ENCODE measurements around the gene DHRSX. TPM values are rescaled to one million over a fixed set of nuclear protein-coding genes. Genes with fewer than 3 reads are reported as not detected.
"Not testable (repeated sequence)": the region's sequence is repeated elsewhere in the genome, so short reads cannot be mapped to it uniquely, and the experiment has no call there.

Gene DHRSX
- total and polyA plus RNA-seq, 7 donors = 12.5 to 25.2 (median 16.1) TPM

GRCh38 chrX:2425286-2426071 is 75.3 kb downstream of the DHRSX start:
- intact Hi-C loops (cut with DNase I) = no loop called here
- DNase-seq = no peak
- Histone ChIP-seq H3K4me1 (no peaks in the 10 kb centered on the region), H3K27ac (no peak overlapping the region), H3K36me3 (peaks cover 0 to 42% (median 9%) of the 10 kb centered on the region in 4 donors), H3K9me3 (no peaks in the 10 kb centered on the region), H3K4me3 (no peak overlapping the region), H3K27me3 (no peaks in the 10 kb centered on the region)
- 88 to 96% methylated on average over 13 of the region's 13 CpGs for WGBS, 2 donors
- TF ChIP-seq POLR2A (IDR thresholded peaks at IDR 0.05) = no peak
- TF ChIP-seq, protein P1, sequence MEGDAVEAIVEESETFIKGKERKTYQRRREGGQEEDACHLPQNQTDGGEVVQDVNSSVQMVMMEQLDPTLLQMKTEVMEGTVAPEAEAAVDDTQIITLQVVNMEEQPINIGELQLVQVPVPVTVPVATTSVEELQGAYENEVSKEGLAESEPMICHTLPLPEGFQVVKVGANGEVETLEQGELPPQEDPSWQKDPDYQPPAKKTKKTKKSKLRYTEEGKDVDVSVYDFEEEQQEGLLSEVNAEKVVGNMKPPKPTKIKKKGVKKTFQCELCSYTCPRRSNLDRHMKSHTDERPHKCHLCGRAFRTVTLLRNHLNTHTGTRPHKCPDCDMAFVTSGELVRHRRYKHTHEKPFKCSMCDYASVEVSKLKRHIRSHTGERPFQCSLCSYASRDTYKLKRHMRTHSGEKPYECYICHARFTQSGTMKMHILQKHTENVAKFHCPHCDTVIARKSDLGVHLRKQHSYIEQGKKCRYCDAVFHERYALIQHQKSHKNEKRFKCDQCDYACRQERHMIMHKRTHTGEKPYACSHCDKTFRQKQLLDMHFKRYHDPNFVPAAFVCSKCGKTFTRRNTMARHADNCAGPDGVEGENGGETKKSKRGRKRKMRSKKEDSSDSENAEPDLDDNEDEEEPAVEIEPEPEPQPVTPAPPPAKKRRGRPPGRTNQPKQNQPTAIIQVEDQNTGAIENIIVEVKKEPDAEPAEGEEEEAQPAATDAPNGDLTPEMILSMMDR (IDR thresholded peaks at IDR 0.05) = no peak
- no peak for TF ChIP-seq EP300 (IDR thresholded peaks at IDR 0.05)
- TF ChIP-seq POLR2AphosphoS5 (IDR thresholded peaks at IDR 0.05) = no peak

DNA sequence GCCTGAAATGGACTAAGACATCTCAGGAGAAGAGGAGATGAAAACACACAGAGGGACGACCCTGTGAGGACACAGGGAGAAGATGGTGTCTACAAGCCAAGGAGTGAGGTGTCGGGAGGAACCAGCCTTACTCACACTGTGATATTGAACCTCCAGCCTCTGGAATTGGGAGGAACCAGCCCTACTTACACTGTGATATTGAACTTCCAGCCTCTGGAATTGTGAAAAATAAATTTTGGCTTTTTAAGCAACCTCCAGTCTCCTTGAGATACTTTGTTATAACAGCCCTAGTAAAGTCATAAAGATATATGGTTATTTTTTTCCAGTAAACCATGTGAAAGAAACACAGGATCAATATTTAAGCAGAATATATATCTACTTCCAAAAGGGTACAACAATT is 76.5 kb downstream of the DHRSX start:
- TF ChIP-seq POLR2A (IDR thresholded peaks at IDR 0.05) (no peak), POLR2AphosphoS5 (IDR thresholded peaks at IDR 0.05) (no peak), EP300 (IDR thresholded peaks at IDR 0.05) (no peak)
- TF ChIP-seq, protein P1 (IDR thresholded peaks at IDR 0.05) = no peak
- Histone ChIP-seq H3K27me3 (no peaks in the 10 kb centered on the region), H3K9me3 (no peaks in the 10 kb centered on the region), H3K4me3 (no peak overlapping the region), H3K27ac (no peak overlapping the region), H3K4me1 (no peaks in the 10 kb centered on the region), H3K36me3 (peaks cover 0 to 44% (median 9%) of the 10 kb centered on the region in 4 donors)
- no peak for DNase-seq
- intact Hi-C loops (cut with DNase I) = no loop called here
- WGBS, 2 donors = 81 to 90% methylated on average over 2 of the region's 2 CpGs

- no peaks in the 10 kb centered on the region for H3K27me3 ChIP-seq
- H3K27ac ChIP-seq = no peak overlapping the region
- no peaks in the 10 kb centered on the region for H3K9me3 ChIP-seq
- TF ChIP-seq EP300 (IDR thresholded peaks at IDR 0.05) = no peak
- TF ChIP-seq POLR2A (IDR thresholded peaks at IDR 0.05) = no peak
- TF ChIP-seq, protein P1 (IDR thresholded peaks at IDR 0.05) = no peak
- no peak for TF ChIP-seq POLR2AphosphoS5 (IDR thresholded peaks at IDR 0.05)
- H3K36me3 ChIP-seq = peaks cover 0 to 44% (median 9%) of the 10 kb centered on the region in 4 donors
- intact Hi-C loops (cut with DNase I) = no loop called here
- DNase-seq = no peak
- H3K4me3 ChIP-seq = no peak overlapping the region
- H3K4me1 ChIP-seq = no peaks in the 10 kb centered on the region
- 69 to 97% methylated on average over 4 of the region's 4 CpGs for WGBS, 2 donors
These were observed 76.9 kb downstream of the DHRSX start for GRCh38 chrX:2423899-2424298.

GRCh38 chrX:2423282-2423681 is 77.5 kb downstream of the DHRSX start:
- 86 to 88% methylated on average over 8 of the region's 8 CpGs for WGBS, 2 donors
- Histone ChIP-seq H3K27ac (no peak overlapping the region), H3K9me3 (no peaks in the 10 kb centered on the region), H3K4me1 (no peaks in the 10 kb centered on the region), H3K27me3 (no peaks in the 10 kb centered on the region), H3K36me3 (peaks cover 0 to 44% (median 9%) of the 10 kb centered on the region in 4 donors), H3K4me3 (no peak overlapping the region)
- TF ChIP-seq EP300 (IDR thresholded peaks at IDR 0.05) (no peak), POLR2AphosphoS5 (IDR thresholded peaks at IDR 0.05) (no peak), POLR2A (IDR thresholded peaks at IDR 0.05) (no peak)
- TF ChIP-seq, protein P1 (IDR thresholded peaks at IDR 0.05) = no peak
- intact Hi-C loops (cut with DNase I) = no loop called here
- DNase-seq = no peak

GRCh38 chrX:2419418-2419817 is 81.4 kb downstream of the DHRSX start:
- H3K4me1 ChIP-seq; H3K4me3 ChIP-seq; H3K9me3 ChIP-seq; H3K27ac ChIP-seq; intact Hi-C loops (cut with DNase I); DNase-seq; H3K27me3 ChIP-seq: not testable (repeated sequence)
- H3K36me3 ChIP-seq = peaks cover 0 to 34% (median 5%) of the 10 kb centered on the region in 4 donors
- WGBS, 2 donors = 97 to 100% methylated on average over 3 of the region's 7 CpGs
